IPS-18c (cell line): ENCODE results near the gene SMG5.
"Not testable (repeated sequence)": the region's sequence is repeated elsewhere in the genome, so short reads cannot be mapped to it uniquely, and the experiment has no call there.

Experiments used
- H3K4me3 ChIP-seq: 2 replicates; pipeline ENCODE4 v1.7.0; 2013; ENCODE audit warnings: low read depth, mild to moderate bottlenecking, low read length, moderate library complexity; ENCODE audit not compliant: insufficient read depth
- H3K9me3 ChIP-seq: one replicate; pipeline ENCODE4 v1.6.1; 2013; ENCODE audit warnings: mild to moderate bottlenecking, low read length, moderate library complexity; ENCODE audit not compliant: control insufficient read depth, insufficient read depth

Gene SMG5

DNA sequence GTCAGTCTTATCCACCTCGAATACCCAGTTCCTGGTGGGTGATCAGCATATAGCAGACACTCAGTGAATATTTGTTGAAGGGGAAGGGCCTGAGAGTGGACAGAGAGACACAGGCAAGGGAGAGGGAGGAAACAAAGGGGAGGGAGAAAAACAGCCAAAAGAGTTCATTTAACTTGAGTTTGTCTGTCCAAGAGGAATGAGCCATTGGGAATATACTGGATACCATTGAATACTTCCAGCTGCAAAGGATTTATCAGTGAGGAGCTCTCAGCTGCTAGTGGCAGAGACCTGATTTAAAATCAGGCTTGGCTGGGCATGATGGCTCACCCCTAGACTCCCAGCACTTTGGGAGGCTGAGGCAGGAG is 52.2 kb downstream of the SMG5 start:
- H3K9me3 ChIP-seq = no peaks in the 10 kb centered on the region
- no peak overlapping the region for H3K4me3 ChIP-seq

DNA sequence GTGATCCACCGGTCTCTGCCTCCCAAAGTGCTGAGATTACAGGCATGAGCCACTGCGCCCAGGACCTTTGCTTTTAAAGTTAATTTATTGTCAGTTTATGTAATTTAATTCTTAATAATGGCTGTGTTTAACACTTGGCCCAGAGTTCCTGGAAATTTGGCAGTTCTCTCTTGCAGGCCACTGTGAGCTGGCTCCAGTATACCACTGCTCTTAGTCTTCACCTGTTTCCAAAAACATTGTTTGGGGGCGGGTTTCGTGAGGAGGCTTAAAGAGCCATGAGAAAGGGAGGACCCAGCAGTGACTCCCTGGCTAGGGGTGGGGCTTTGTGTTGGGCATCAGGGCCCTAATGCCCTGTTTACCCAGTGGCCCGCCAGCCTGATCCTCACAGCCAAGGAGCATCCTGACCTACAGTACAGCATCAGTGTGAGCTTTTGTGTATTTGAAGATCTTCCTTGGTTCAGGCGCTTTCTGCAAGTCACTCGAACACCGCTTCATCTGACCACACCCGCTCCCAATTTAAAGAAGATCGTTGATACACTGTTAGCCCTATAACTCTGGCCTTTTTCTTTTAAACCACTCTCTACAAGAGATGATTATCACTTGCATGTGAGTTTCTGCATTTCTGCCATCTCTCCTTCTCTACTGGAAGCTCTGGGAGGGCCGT is 52.7 kb downstream of the SMG5 start:
- Histone ChIP-seq H3K4me3 (no peak overlapping the region), H3K9me3 (no peaks in the 10 kb centered on the region)

DNA sequence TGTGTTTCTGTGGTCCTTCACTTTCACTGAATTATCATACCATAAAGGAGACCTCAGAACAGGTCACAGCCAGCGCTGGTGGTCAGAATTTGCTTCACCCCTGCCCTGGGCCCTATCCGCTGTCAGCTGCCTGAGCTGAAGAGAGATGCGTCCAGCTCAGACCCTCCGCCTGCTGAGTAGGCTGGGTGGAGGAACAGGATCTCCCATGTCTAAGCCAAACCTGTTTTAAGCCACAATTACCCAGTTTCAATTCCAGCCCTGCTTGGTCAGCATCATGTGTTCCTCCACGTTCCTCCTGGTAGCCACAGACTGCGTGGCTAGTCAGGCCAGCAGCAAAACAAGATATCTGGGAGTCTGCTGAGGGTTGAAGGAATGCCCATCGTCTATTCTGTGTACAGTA is 54.1 kb downstream of the SMG5 start:
- Histone ChIP-seq H3K4me3 (no peak overlapping the region), H3K9me3 (no peaks in the 10 kb centered on the region)

- H3K9me3 ChIP-seq = no peaks in the 10 kb centered on the region
- H3K4me3 ChIP-seq = no peak overlapping the region
Observed at GRCh38 chr1:156226782-156227181, 55.8 kb downstream of the SMG5 start.

- Histone ChIP-seq H3K4me3 (no peak overlapping the region), H3K9me3 (no peaks in the 10 kb centered on the region)
Observed at GRCh38 chr1:156226116-156226538, 56.5 kb downstream of the SMG5 start.

DNA sequence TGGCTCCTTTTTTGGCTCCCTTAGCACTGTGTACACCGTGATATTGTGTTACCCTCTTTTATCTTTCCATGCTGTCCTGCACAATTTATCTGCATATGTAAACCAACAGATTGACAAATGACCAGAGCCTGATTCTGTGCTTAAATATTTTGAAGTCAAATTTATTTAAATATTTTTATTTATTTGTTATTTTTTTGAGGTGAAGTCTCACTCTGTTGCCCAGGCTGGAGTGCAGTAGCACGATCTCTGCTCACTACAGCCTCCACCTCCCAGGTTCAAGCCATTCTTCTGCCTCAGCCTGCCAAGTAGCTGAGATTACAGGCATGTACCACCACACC is 57.0 kb downstream of the SMG5 start:
- Histone ChIP-seq H3K9me3 (no peaks in the 10 kb centered on the region), H3K4me3 (no peak overlapping the region)

- Histone ChIP-seq H3K9me3 (peaks cover 2% of the 10 kb centered on the region), H3K4me3 (no peak overlapping the region)
Observed at GRCh38 chr1:156221986-156222692, 60.5 kb downstream of the SMG5 start.

- Histone ChIP-seq H3K9me3 (peaks cover 2% of the 10 kb centered on the region), H3K4me3 (no peak overlapping the region)
Observed at GRCh38 chr1:156220226-156220625, 62.4 kb downstream of the SMG5 start.

- no peak overlapping the region for H3K4me3 ChIP-seq
- H3K9me3 ChIP-seq = peaks cover 2% of the 10 kb centered on the region
Observed at GRCh38 chr1:156217871-156218270, 64.8 kb downstream of the SMG5 start.

- not testable (repeated sequence) for H3K4me3 ChIP-seq, H3K9me3 ChIP-seq
Observed at GRCh38 chr1:156216361-156217086, 66.1 kb downstream of the SMG5 start.

- peaks cover 2% of the 10 kb centered on the region for H3K9me3 ChIP-seq
- H3K4me3 ChIP-seq = no peak overlapping the region
Observed at GRCh38 chr1:156214024-156214748, 68.4 kb downstream of the SMG5 start.

GRCh38 chr1:156213644-156213966 is 69.0 kb downstream of the SMG5 start:
- H3K4me3 ChIP-seq = peak overlapping the region; percentile 88

GRCh38 chr1:156212833-156213643 is 69.6 kb downstream of the SMG5 start, which contains the start of gene PMF1:
Gene PMF1, plus strand, starts transcription at chr1:156213007. Its CDS starts 9 bp downstream, at chr1:156213016.
- Histone ChIP-seq H3K9me3 (no peaks in the 10 kb centered on the region), H3K4me3 (peak within 1 kb of the TSS; percentile 88)

More at GRCh38 chr1:156213644-156213966, 69.0 kb downstream of the SMG5 start:
- H3K9me3 ChIP-seq = no peaks in the 10 kb centered on the region

DNA sequence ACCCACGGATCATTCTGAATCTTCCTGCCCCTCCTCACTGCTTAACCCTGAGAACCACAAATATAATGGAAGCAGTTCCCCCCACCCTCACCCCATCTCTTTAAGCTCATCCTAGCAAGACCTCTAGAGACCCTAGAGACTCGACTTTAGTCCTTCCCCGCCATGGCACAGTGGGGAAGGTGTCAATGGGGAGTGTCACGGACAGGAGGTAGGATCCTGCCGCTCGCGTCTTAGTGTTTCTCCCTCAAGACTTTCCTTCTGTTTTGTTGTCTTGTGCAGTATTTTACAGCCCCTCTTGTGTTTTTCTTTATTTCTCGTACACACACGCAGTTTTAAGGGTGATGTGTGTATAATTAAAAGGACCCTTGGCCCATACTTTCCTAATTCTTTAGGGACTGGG is 70.5 kb downstream of the SMG5 start:
- Histone ChIP-seq H3K9me3 (no peaks in the 10 kb centered on the region), H3K4me3 (peak overlapping the region; percentile 88; the same call in 1 of the 2 replicates)

GRCh38 chr1:156211243-156211642 is 71.4 kb downstream of the SMG5 start:
- H3K9me3 ChIP-seq = no peaks in the 10 kb centered on the region
- no peak overlapping the region for H3K4me3 ChIP-seq

DNA sequence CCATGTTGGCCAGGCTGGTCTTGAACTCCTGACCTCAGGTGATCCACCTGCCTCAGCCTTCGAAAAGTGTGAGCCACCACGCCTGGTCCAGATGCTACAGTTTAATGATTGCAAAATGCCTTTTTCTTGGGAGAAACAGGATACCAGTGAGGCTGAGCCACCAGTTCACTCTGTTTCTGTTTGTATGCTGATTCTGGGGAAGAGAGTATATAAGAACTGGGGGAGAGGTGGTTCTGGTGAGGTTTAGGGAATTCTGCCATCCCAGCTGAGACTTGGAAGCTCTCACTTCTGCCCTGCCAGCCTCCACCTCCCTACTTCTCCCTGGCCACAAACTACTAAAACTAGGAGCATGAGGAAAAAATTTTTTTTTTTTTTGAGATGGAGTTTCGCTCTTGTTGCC is 77.9 kb downstream of the SMG5 start:
- Histone ChIP-seq H3K4me3 (no peak overlapping the region), H3K9me3 (no peaks in the 10 kb centered on the region)

GRCh38 chr1:156203331-156203730 is 79.3 kb downstream of the SMG5 start:
- no peak overlapping the region for H3K4me3 ChIP-seq
- no peaks in the 10 kb centered on the region for H3K9me3 ChIP-seq
